Measurements from ENCODE around the gene LIN7C.

DNA sequence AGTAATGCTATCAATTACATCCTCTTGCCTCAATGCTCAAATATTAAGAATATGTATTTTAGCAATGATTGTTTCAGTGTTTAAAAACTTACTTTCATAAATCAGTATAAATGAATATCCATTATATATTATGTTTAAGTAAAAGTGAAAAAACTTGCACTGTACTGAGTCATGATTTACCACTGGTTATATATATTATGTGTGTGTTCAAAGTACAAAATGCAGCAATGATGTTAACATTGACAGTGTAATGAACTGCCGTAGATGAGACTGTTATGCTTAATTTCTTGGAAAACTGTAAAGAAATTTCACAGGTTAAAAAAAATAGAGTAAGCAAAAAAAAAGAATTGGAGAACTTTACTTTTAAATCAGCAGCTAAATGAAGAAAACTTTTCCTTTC is 8.7 kb downstream of the LIN7C start:
- no peak for TF ChIP-seq POLR2AphosphoS5 (IDR thresholded peaks at IDR 0.05; ENCODE audit: low read depth, low read length)
- no peak for TF ChIP-seq POLR2A (IDR thresholded peaks at IDR 0.05; ENCODE audit: low read depth, low read length)
- no peak for TF ChIP-seq PAX5 (IDR thresholded peaks at IDR 0.05; ENCODE audit: insufficient read depth, low read length, severe bottlenecking)
- no peak for TF ChIP-seq TAF1 (IDR thresholded peaks at IDR 0.05; ENCODE audit: low read depth, low read length)
- no peak for TF ChIP-seq POU2F2 (IDR thresholded peaks at IDR 0.05; ENCODE audit: low read depth, low read length)
